ENCODE measurements around the gene TIGAR. TPM values are rescaled to one million over a fixed set of nuclear protein-coding genes. Genes with fewer than 3 reads are reported as not detected.

Gene TIGAR, protein sequence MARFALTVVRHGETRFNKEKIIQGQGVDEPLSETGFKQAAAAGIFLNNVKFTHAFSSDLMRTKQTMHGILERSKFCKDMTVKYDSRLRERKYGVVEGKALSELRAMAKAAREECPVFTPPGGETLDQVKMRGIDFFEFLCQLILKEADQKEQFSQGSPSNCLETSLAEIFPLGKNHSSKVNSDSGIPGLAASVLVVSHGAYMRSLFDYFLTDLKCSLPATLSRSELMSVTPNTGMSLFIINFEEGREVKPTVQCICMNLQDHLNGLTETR
- total RNA-seq = 1 to 10 TPM; 2.3 to 5.1 (median 4.7) TPM

- peak; percentile 86 to 98 for DNase-seq (ENCODE audit: low spot score in 2 of 2)
- TF ChIP-seq CTCF (IDR thresholded peaks at IDR 0.05) (no peak), POLR2A (IDR thresholded peaks at IDR 0.05) (no peak)
- H3K4me3 ChIP-seq (ENCODE audit: low read depth, poor library complexity, severe bottlenecking) = peak within 1 kb of the TSS; percentile 74
- intact Hi-C loops (cut with DNase I; ENCODE audit: low total_unique reads) = no loop called here
- whole genome bisulfite sequencing, 2 donors = 0 to 1% methylated on average over 25 to 27 of the region's 76 CpGs
Measured at GRCh38 chr12:4320853-4321701, at the start of gene TIGAR. TSS of gene TIGAR (plus strand) at chr12:4321213. CDS start at chr12:4321272, 59 bp downstream.

- peak; percentile 72 to 95 for DNase-seq (ENCODE audit: low spot score in 2 of 2)
- H3K4me3 ChIP-seq (ENCODE audit: low read depth, poor library complexity, severe bottlenecking) = no peak overlapping the region
- intact Hi-C loops (cut with DNase I; ENCODE audit: low total_unique reads) = loop anchor here (5.0 to 10.0 kb wide), 3 partner anchors 277 to 497 kb away; no protein-coding TSS in a partner anchor
- 1% methylated on average over 32 to 43 of the region's 43 CpGs for WGBS, 2 donors
- no peak for TF ChIP-seq CTCF (IDR thresholded peaks at IDR 0.05)
- no peak for TF ChIP-seq POLR2A (IDR thresholded peaks at IDR 0.05)
Measured at GRCh38 chr12:4271717-4272423, 49.1 kb upstream of the TIGAR start.

DNA sequence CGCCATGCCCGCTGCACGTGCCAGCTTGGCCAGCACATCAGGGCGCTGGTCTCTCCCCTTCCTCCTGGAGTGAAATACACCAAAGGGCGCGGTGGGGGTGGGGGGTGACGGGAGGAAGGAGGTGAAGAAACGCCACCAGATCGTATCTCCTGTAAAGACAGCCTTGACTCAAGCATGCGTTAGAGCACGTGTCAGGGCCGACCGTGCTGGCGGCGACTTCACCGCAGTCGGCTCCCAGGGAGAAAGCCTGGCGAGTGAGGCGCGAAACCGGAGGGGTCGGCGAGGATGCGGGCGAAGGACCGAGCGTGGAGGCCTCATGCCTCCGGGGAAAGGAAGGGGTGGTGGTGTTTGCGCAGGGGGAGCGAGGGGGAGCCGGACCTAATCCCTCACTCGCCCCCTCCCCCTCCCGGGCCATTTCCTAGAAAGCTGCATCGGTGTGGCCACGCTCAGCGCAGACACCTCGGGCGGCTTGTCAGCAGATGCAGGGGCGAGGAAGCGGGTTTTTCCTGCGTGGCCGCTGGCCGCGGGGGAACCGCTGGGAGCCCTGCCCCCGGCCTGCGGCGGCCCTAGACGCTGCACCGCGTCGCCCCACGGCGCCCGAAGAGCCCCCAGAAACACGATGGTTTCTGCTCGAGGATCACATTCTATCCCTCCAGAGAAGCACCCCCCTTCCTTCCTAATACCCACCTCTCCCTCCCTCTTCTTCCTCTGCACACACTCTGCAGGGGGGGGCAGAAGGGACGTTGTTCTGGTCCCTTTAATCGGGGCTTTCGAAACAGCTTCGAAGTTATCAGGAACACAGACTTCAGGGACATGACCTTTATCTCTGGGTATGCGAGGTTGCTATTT, 48.4 kb upstream of the TIGAR start:
- 0 to 2% methylated on average over 48 to 59 of the region's 62 CpGs for WGBS, 2 donors
- intact Hi-C loops (cut with DNase I; ENCODE audit: low total_unique reads) = loop anchor here (5.0 to 10.0 kb wide), 3 partner anchors 278 to 498 kb away; no protein-coding TSS in a partner anchor
- TF ChIP-seq POLR2A (IDR thresholded peaks at IDR 0.05) (no peak), CTCF (IDR thresholded peaks at IDR 0.05) (no peak)
- peak; percentile 34 to 91 for DNase-seq (ENCODE audit: low spot score in 2 of 2)
- H3K4me3 ChIP-seq (ENCODE audit: low read depth, poor library complexity, severe bottlenecking) = peak overlapping the region; percentile 14

DNA sequence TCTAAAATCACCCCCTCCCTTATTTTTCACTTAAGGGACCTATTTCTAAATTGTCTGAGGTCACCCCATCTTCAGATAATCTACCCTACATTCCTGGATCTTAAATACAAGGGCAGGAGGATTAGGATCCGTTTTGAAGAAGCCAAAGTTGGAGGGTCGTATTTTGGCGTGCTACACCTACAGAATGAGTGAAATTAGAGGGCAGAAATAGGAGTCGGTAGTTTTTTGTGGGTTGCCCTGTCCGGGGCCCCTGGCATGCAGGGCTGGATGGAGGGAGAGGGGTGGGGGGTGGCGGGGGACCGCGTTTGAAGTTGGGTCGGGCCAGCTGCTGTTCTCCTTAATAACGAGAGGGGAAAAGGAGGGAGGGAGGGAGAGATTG, 47.8 kb upstream of the TIGAR start:
- intact Hi-C loops (cut with DNase I; ENCODE audit: low total_unique reads) = loop anchor here (5.0 to 10.0 kb wide), 3 partner anchors 278 to 498 kb away; no protein-coding TSS in a partner anchor
- 1% methylated on average over 10 of the region's 10 CpGs for WGBS, 2 donors
- TF ChIP-seq CTCF (IDR thresholded peaks at IDR 0.05) (no peak), POLR2A (IDR thresholded peaks at IDR 0.05) (no peak)
- H3K4me3 ChIP-seq (ENCODE audit: low read depth, poor library complexity, severe bottlenecking) = no peak overlapping the region
- DNase-seq (ENCODE audit: low spot score in 2 of 2) = no peak

Measured in lower leg skin (tissue), 4 donors.